GM12891 (cell line): ENCODE data around the gene LHFPL6.

ENCODE experiments used
- DNase-seq: peaks from one replicate; pipeline ENCODE4 v3.0.0; 2011; ENCODE audit warnings: low spot score; ENCODE audit not compliant: insufficient read length
- FAIRE-seq: peaks from 2 replicates; lab custom pipeline; 2011; peaks lifted over from hg19 to GRCh38; lab: Jason Lieb, UNC
- PAX5 ChIP-seq: IDR thresholded peaks from 2 replicates; pipeline ENCODE4 v1.6.1; 2011; ENCODE audit warnings: low read length, moderate library complexity, mild to moderate bottlenecking; ENCODE audit not compliant: insufficient read depth, severe bottlenecking
- POLR2A ChIP-seq: IDR thresholded peaks from 2 replicates; pipeline ENCODE4 v1.6.1; 2011; ENCODE audit warnings: low read depth, low read length, control low read depth
- POLR2AphosphoS5 ChIP-seq: IDR thresholded peaks from 2 replicates; pipeline ENCODE4 v1.6.1; 2011; ENCODE audit warnings: low read depth, low read length, control low read depth
- POU2F2 ChIP-seq: IDR thresholded peaks from 2 replicates; pipeline ENCODE4 v1.6.1; 2011; ENCODE audit warnings: low read depth, mild to moderate bottlenecking, control low read depth, low read length, moderate library complexity
- SPI1 ChIP-seq: IDR thresholded peaks from 2 replicates; pipeline ENCODE4 v1.6.1; 2011; ENCODE audit warnings: low read depth, low read length, control low read depth
- TAF1 ChIP-seq: IDR thresholded peaks from 2 replicates; pipeline ENCODE4 v1.6.1; 2011; ENCODE audit warnings: low read depth, low read length, control low read depth

LHFPL6 gene

GRCh38 chr13:39484506-39485313 lies 118.3 kb downstream of the LHFPL6 start:
- DNase-seq (no peak), FAIRE-seq (no peak)
- TF ChIP-seq TAF1 (no peak), POU2F2 (no peak), POLR2A (no peak), PAX5 (no peak), POLR2AphosphoS5 (no peak), SPI1 (no peak)

GRCh38 chr13:39483326-39483725 lies 119.7 kb downstream of the LHFPL6 start:
- DNase-seq (no peak), FAIRE-seq (no peak)
- TF ChIP-seq SPI1 (no peak), POU2F2 (no peak), POLR2A (no peak), TAF1 (no peak), PAX5 (no peak), POLR2AphosphoS5 (no peak)

GRCh38 chr13:39481491-39481890 lies 121.5 kb downstream of the LHFPL6 start:
- no peak for DNase-seq
- TF ChIP-seq POLR2A: no peak
- no peak for TF ChIP-seq PAX5
- TF ChIP-seq POU2F2: no peak
- TF ChIP-seq POLR2AphosphoS5: no peak
- FAIRE-seq: no peak

DNA sequence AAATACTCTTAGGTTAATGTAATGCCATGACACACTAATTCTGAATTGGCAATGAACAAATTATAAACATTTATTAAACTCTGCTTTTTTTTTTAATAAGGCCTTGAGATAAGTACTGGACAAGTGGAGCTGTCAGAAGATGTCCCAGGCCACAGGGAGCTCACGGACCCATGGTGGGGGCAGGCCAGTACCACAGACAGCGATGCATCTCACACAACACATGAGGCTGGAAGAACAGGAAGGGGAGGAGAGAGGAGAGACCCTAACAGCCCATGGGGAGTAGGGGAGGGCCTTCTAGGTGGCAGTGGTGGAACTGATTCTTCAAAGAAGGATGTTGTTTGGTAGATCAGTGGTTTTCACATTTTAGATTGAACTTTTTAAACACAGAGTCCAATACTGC lies 128.4 kb downstream of the LHFPL6 start:
- FAIRE-seq: no peak
- TF ChIP-seq TAF1 (no peak), POLR2AphosphoS5 (no peak), POLR2A (no peak), PAX5 (no peak), SPI1 (no peak), POU2F2 (no peak)

DNA sequence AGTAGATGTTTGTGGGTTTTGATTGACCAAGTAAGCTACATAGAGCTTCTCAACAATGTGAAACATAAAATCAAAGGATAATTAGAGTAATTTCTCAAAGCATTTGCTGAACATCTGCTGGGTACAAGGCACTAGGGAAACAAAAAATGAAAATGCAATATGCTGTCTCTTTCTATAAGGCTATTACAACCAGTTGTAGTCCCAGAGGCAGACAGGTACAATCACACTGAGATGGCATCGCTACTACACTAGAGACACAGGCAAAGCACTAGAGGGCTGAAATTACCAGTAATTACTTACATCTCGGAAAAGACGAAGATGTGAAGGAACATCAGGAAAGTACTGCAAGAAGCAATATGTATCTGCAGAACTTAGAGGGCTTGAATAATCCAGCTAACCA lies 133.3 kb downstream of the LHFPL6 start:
- DNase-seq (no peak), FAIRE-seq (no peak)
- TF ChIP-seq PAX5 (no peak), POU2F2 (no peak), TAF1 (no peak), POLR2AphosphoS5 (no peak), POLR2A (no peak), SPI1 (no peak)

More for the DNA sequence above, 128.4 kb downstream of the LHFPL6 start:
- DNase-seq: no peak

GRCh38 chr13:39468306-39468705 lies 134.7 kb downstream of the LHFPL6 start:
- FAIRE-seq: no peak
- DNase-seq: no peak
- TF ChIP-seq SPI1: no peak
- TF ChIP-seq TAF1: no peak
- TF ChIP-seq PAX5: no peak
- TF ChIP-seq POU2F2: no peak
- no peak for TF ChIP-seq POLR2AphosphoS5
- TF ChIP-seq POLR2A: no peak

DNA sequence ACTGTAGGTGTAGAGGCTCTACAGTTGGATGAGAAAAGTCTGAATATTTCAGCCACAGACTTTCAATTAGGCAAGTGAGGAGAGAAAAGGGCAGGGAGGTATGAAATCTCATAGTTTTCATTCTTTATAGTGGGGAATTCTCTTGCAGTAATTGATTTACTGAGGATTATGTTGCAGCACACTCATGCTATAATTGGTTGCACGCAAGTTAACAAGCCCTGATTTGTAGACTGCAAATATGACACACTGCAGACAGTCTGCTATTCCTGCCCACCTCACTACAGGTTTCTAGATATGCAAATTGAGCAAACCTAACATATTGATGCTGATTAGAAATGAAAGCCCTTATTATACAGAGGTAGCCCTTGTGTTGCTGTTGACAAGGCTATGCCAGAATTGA lies 139.4 kb downstream of the LHFPL6 start:
- DNase-seq (no peak), FAIRE-seq (no peak)
- TF ChIP-seq PAX5 (no peak), POLR2A (no peak), TAF1 (no peak), POLR2AphosphoS5 (no peak), POU2F2 (no peak), SPI1 (no peak)

DNA sequence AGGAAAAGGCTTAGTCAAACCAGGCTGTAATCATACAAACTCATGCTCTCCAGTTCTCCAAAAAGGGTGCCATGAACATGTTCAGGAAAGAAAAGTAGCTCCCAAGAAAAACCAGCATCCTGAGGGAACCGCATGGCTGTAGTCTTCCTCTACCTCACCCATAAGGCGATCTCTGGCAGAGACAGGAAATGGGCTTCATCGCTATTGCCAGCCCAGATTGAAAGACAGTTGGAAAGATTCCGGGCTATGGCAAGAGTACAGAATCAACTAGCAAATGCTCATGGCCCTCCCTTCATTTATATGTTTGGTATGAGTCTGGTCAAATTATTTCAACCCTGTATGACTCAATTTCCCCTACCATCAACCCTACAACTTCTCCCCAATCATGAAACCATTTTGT lies 140.1 kb downstream of the LHFPL6 start:
- no peak for TF ChIP-seq PAX5
- TF ChIP-seq POLR2A: no peak
- no peak for TF ChIP-seq TAF1
- TF ChIP-seq SPI1: no peak
- DNase-seq (no peak), FAIRE-seq (no peak)

GRCh38 chr13:39462428-39462827 lies 140.6 kb downstream of the LHFPL6 start:
- no peak for TF ChIP-seq TAF1
- no peak for TF ChIP-seq PAX5
- TF ChIP-seq POLR2AphosphoS5: no peak
- no peak for FAIRE-seq
- no peak for DNase-seq
